GM12878 (cell line): ENCODE data around the gene HYAL1. TPM values are rescaled to one million over a fixed set of nuclear protein-coding genes. Genes with fewer than 3 reads are reported as not detected.

Experiments
- ATAC-seq: fragments of 200-7000 bp; cut with Tn5 transposase; 3 replicates; pipeline ENCODE4 v1.9.1; 2020; ENCODE audit warnings: mild to moderate bottlenecking, moderate library complexity
- BruUV-seq: library from RNA; stranded (reverse); fragments of 400-500 nt; replicated peaks from 2 replicates; lab custom pipeline; 2021; lab: Mats Ljungman, UMichigan
- CTCF ChIA-PET: fragments of 300-600 bp; sonication (Branson Sonifier 250); formaldehyde crosslinking; extraction: SDS; loops from one replicate; lab custom pipeline; 2021; ENCODE audit warnings: inconsistent platforms; lab: Yijun Ruan, JAX
- POLR2A ChIA-PET: fragments of 350-600 bp; formaldehyde crosslinking; extraction: SDS; loops from one replicate; lab custom pipeline; 2021; ENCODE audit warnings: inconsistent platforms; lab: Charles Lee
- RAD21 ChIA-PET: fragments of 300-600 bp; sonication (Branson Sonifier 250); formaldehyde crosslinking; loops from one replicate; lab custom pipeline; 2023; ENCODE audit warnings: antibody characterized with exemption; ENCODE audit not compliant: unreplicated experiment; lab: Charles Lee
- SMC1A ChIA-PET: fragments of 300-600 bp; sonication (Branson Sonifier 250); formaldehyde crosslinking; loops from one replicate; lab custom pipeline; 2023; ENCODE audit not compliant: unreplicated experiment, uncharacterized antibody; lab: Charles Lee
- DNase-seq: peaks from one replicate; pipeline ENCODE4 v3.0.0-alpha.2; 2011; ENCODE audit warnings: low read depth, low spot score
- FAIRE-seq: peaks from 3 replicates; lab custom pipeline; 2011; peaks lifted over from hg19 to GRCh38; lab: Jason Lieb, UNC
- H2AFZ ChIP-seq: 2 replicates; pipeline ENCODE4 v1.6.0; 2011; ENCODE audit warnings: low read depth, low read length, control low read depth; ENCODE audit not compliant: control insufficient read depth
- H3K27ac ChIP-seq: 2 replicates; pipeline ENCODE4 v1.5.1; 2011; ENCODE audit warnings: control low read depth; ENCODE audit not compliant: control insufficient read depth, insufficient read depth
- H3K27me3 ChIP-seq, 2 experiments: replicated peaks in 1 of 2; 2 replicates each; pipeline versions ENCODE4 v1.6.0 to v1.6.1; 2011; ENCODE audit warnings: low read length in 1 of 2; ENCODE audit not compliant: control insufficient read depth in 2 of 2, insufficient read depth in 2 of 2
- H3K36me3 ChIP-seq, 2 experiments: 2 replicates each; pipeline ENCODE4 v1.5.1; 2011; ENCODE audit warnings: low read length in 1 of 2; ENCODE audit not compliant: control insufficient read depth in 2 of 2, insufficient read depth in 2 of 2
- H3K4me1 ChIP-seq: 2 replicates; pipeline ENCODE4 v1.6.1; 2011; ENCODE audit warnings: mild to moderate bottlenecking, low read length, moderate library complexity, mixed read lengths; ENCODE audit not compliant: control insufficient read depth, insufficient read depth
- H3K4me2 ChIP-seq: 2 replicates; pipeline ENCODE4 v1.6.0; 2011; ENCODE audit warnings: control low read depth; ENCODE audit not compliant: control insufficient read depth, insufficient read depth
- H3K4me3 ChIP-seq: fragments of 200-600 bp; sonication (generic); 2 replicates; pipeline ENCODE4 v1.5.1; 2016
- H3K79me2 ChIP-seq: 2 replicates; pipeline ENCODE4 v1.6.0; 2011; ENCODE audit warnings: low read length; ENCODE audit not compliant: control insufficient read depth, insufficient read depth
- H3K9ac ChIP-seq: 2 replicates; pipeline ENCODE4 v1.8.0; 2011; ENCODE audit warnings: low read length, control low read depth, mixed read lengths; ENCODE audit not compliant: control insufficient read depth, insufficient read depth
- H3K9me3 ChIP-seq: replicated peaks from 3 replicates; pipeline ENCODE4 v1.5.1; 2011; ENCODE audit warnings: mild to moderate bottlenecking, low read length; ENCODE audit not compliant: control insufficient read depth, insufficient read depth
- H4K20me1 ChIP-seq: 2 replicates; pipeline ENCODE4 v1.6.0; 2011; ENCODE audit not compliant: control insufficient read depth, insufficient read depth
- FOXK2 ChIP-seq: fragments of 450-650 bp; IDR thresholded peaks from 2 replicates; pipeline ENCODE4 v1.6.1; 2017; ENCODE audit warnings: mild to moderate bottlenecking, moderate library complexity
- KDM1A ChIP-seq: fragments of 200-600 bp; sonication (generic); IDR thresholded peaks from 2 replicates; pipeline ENCODE4 v1.6.1; 2016; ENCODE audit warnings: borderline replicate concordance
- POU2F2 ChIP-seq: IDR thresholded peaks from 3 replicates; pipeline ENCODE4 v1.6.1; 2011; ENCODE audit warnings: low read depth, mild to moderate bottlenecking, low read length, borderline replicate concordance
- SMAD5 ChIP-seq: IDR thresholded peaks from 2 replicates; pipeline ENCODE4 v1.6.1; 2016; ENCODE audit warnings: antibody characterized with exemption, low read depth
- ZBTB4 ChIP-seq: fragments of 450-650 bp; formaldehyde crosslinking; IDR thresholded peaks from 2 replicates; pipeline ENCODE4 v1.4.0; 2022; ENCODE audit warnings: mild to moderate bottlenecking, moderate library complexity
- WGBS: methylation state at CpG from one replicate; pipeline ENCODE4 v1.1.6; 2016; ENCODE audit warnings: low lambda C conversion rate; ENCODE audit not compliant: insufficient replicate concordance, insufficient coverage; ENCODE audit errors: missing lambda C conversion rate; 5-methylcytosine and 5-hydroxymethylcytosine counted together
- in situ Hi-C: fragments of 300-500 bp; cut with MboI; formaldehyde crosslinking; loops from 9 replicates; pipeline ENCODE4 v1.14.3; 2018; ENCODE audit warnings: mixed read lengths
- intact Hi-C: fragments of 100-400 bp; cut with micrococcal nuclease; formaldehyde crosslinking; loops from one replicate; pipeline ENCODE4 v1.14.2; 2022; ENCODE audit not compliant: unreplicated experiment
- polyA plus RNA-seq, 11 experiments: library from polyadenylated mRNA; depleted of rRNA in 4 of 11; unstranded in 6 of 11; stranded (reverse) in 5 of 11; fragments of >200 nt; fragmentation: Nextera tagmentation in 4 of 11; fragmentation: Illumina TruSeq in 1 of 11; extraction: Ambion mirVana in 4 of 11; extraction: Trizol in 1 of 11; gene quantifications; 1 replicate in 1 of 11; 2 replicates in 10 of 11; pipeline versions ENCODE4 v1.2.1 to v1.2.3, GENCODE V29; 2011 to 2016; ENCODE audit warnings: inconsistent platforms in 2 of 11, missing spikeins in 2 of 11, low read depth in 1 of 11
- total RNA-seq, 4 experiments: library from RNA; depleted of rRNA in 3 of 4; stranded (reverse); fragments of >200 nt in 3 of 4; fragmentation: Illumina TruSeq in 1 of 4; extraction: Trizol in 1 of 4; gene quantifications; 2 replicates each; pipeline versions ENCODE4 v1.2.1 to v1.2.3, GENCODE V29; 2013 to 2021

Gene HYAL1
- total and polyA plus RNA-seq, 10 of the 15 experiments (the other 5 are each of a cell fraction or from before 2014, with no cell fraction given), result 0.04 to 0.55 (median 0.18) TPM; not detected in 2

GRCh38 chr3:50325497-50326181 lies 22.3 kb upstream of the HYAL1 start:
- intact Hi-C loops, result no loop called here
- H3K79me2 ChIP-seq, result peaks cover 16% of the 10 kb centered on the region
- ChIA-PET RAD21 (interaction anchor here (2.3 to 3.4 kb wide), 2 partner anchors 11 to 33 kb away, joined by 6 to 21 read pairs; partner anchors contain the start of gene IFRD2), CTCF (interaction anchor here (0.7 to 5.1 kb wide), 6 partner anchors 11 to 123 kb away, joined by 3 to 72 read pairs (median 9); partner anchors contain the start of genes HYAL1, HYAL3, NAA80 and RASSF1), POLR2A (no interaction called here), SMC1A (no interaction called here)
- FAIRE-seq, result no peak
- H3K36me3 ChIP-seq, result peaks cover 10 to 12% of the 10 kb centered on the region in 2 experiments
- no peak overlapping the region for H3K27ac ChIP-seq
- 75% methylated on average over 11 of the region's 11 CpGs for WGBS
- no peaks in the 10 kb centered on the region for H3K9me3 ChIP-seq
- DNase-seq, result no peak
- BruUV-seq, result no TSS peak
- no peaks in the 10 kb centered on the region for H3K27me3 ChIP-seq
- peaks cover 9% of the 10 kb centered on the region for H3K4me1 ChIP-seq
- H3K4me2 ChIP-seq, result no peak overlapping the region
- no peak for ATAC-seq
- in situ Hi-C loops, result no loop called here
- H3K4me3 ChIP-seq, result no peak overlapping the region
- no peak overlapping the region for H3K9ac ChIP-seq
- no peak overlapping the region for H2AFZ ChIP-seq
- TF ChIP-seq FOXK2 (no peak), SMAD5 (no peak), ZBTB4 (CRISPR knock-in tag) (no peak), POU2F2 (no peak), KDM1A (no peak)
- H4K20me1 ChIP-seq, result no peaks in the 10 kb centered on the region
